HG03045 (cell line): ENCODE data around the gene SRPK3.
"Not testable (repeated sequence)": the region's sequence is repeated elsewhere in the genome, so short reads cannot be mapped to it uniquely, and the experiment has no call there.

Source experiments
- ATAC-seq: cut with Tn5 transposase; IDR thresholded peaks from one replicate; pipeline ENCODE4 v1.9.1; 2021; ENCODE audit warnings: mild to moderate bottlenecking, moderate library complexity; ENCODE audit not compliant: unreplicated experiment

The SRPK3 gene, protein sequence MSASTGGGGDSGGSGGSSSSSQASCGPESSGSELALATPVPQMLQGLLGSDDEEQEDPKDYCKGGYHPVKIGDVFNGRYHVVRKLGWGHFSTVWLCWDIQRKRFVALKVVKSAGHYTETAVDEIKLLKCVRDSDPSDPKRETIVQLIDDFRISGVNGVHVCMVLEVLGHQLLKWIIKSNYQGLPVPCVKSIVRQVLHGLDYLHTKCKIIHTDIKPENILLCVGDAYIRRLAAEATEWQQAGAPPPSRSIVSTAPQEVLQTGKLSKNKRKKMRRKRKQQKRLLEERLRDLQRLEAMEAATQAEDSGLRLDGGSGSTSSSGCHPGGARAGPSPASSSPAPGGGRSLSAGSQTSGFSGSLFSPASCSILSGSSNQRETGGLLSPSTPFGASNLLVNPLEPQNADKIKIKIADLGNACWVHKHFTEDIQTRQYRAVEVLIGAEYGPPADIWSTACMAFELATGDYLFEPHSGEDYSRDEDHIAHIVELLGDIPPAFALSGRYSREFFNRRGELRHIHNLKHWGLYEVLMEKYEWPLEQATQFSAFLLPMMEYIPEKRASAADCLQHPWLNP

GRCh38 chrX:153780678-153781427 is at the start of gene SRPK3:
Gene SRPK3, plus strand, starts transcription at chrX:153781041. Its CDS starts 46 bp downstream, at chrX:153781087.
- no peak for ATAC-seq

DNA sequence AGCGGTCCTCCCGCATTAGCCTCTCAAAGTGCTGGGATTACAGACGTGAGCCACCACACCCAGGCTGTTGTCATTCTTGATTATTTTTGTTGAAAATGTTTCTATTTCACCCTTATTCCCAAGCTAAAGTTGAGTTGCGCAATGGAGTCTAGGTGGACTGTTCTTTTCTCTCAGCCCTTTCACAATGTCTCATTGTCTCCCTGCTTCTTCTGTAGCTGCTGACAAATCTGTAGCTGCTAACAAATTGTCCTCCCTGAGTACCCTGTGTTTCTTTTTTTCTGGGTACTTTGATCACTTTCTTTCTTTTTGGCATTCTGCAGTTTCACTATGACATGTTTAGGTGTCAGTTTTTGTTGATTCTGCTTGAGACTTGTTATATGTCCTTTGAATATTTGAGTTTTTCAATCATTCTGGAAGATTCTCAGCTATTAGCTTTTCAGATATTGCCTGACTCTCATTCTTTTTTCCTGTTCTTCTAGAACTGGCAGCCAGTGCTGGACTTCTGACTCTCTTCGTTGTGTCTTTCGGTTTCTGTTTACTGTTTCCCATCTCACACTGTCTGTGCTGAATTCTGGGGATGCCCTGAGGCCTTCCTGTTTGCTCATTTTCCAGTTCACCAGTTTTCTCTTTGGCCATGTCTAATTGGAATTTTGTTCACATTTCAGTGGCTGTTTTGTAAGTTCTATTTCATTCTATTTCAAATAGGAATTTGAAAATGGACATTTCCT is 49.6 kb upstream of the SRPK3 start:
- ATAC-seq, result no peak

GRCh38 chrX:153731845-153732215 is 49.0 kb upstream of the SRPK3 start:
- no peak for ATAC-seq

DNA sequence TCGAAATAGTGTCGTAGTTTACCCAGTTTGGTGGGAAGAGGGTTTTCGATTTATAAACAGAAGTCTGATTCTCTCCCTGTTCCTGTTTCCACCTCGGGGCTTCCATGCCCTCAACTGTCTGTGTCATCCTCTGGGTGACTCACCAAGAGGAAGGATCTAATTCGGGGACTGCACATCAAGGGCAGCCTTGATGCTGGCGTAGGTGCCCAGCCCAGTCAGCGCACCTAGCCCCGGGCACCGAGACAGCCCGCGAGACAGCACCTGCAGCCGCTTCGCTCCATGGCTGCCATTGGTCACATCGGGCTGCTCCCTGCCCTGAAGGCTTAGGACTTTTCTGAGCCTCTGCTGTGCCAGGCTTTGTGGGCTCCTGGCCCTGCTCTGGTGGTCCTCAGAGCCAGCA is 48.4 kb upstream of the SRPK3 start:
- no peak for ATAC-seq

- ATAC-seq, result no peak
Observed at GRCh38 chrX:153733651-153734240, 47.1 kb upstream of the SRPK3 start.

DNA sequence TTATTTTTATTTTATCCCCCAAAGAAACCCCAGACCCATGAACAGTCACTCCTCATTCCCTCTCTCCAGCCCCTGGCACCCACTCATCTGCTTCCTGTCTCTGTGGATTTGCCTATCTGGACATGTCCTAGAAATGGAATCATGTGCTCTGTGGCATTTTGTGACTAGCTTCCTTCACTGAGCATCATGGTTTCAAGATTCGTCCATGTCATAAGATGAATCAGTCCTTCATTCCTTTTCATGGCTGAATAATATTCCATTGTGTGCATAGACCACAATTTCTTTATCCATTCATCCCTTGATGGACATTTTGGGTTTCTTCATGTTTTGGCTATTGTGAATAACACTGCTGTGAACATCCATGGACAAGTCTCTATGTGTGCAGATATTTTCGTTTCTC is 46.0 kb upstream of the SRPK3 start:
- no peak for ATAC-seq

DNA sequence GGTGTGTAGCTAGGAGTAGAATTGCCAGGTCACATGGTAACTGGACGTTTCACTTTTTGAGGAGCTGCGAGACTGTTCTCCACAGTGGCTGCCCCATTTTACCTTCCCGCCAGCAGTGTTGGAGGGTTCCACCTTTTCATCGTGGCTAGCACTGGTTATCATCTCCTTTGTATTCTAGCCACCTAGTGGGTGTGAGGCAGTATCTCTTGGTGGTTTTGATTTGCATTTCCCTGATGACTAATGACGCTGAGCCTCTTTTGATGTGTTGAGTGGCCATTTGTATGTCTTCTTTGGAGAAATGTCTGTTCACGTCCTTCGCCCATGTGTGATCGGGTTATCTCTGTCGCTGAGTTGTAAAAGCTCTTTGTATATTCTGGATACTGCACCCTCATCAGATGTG is 45.6 kb upstream of the SRPK3 start:
- no peak for ATAC-seq

GRCh38 chrX:153736071-153736820 is 44.6 kb upstream of the SRPK3 start:
- no peak for ATAC-seq

DNA sequence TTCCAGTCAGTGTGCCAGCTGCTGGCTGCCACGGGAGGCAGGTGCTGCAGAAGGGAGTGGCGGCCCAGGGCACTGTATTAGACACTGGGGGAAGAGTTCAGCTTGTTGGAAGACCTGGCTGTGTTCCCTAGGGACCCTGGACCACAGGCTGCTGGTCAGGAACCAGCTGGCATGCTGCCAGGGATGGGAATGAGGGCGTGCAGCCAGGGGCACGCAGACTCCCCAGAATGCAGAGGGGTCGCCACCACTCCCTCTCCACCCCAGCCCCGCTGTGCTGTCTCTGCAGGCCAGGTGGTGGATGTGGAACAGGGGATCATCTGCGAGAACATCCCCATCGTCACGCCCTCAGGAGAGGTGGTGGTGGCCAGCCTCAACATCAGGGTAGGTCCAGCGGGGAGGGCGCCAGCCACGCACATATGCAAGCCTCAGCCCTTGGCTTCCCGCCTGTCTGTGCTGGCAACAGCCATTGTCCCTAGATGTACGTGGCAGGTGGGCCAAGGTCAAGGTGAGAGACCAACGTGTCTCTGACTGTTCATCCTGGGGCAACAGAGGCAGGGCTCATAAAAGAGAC is 43.9 kb upstream of the SRPK3 start:
- no peak for ATAC-seq

- ATAC-seq, result no peak
Observed at GRCh38 chrX:153738056-153738605, 42.7 kb upstream of the SRPK3 start.

DNA sequence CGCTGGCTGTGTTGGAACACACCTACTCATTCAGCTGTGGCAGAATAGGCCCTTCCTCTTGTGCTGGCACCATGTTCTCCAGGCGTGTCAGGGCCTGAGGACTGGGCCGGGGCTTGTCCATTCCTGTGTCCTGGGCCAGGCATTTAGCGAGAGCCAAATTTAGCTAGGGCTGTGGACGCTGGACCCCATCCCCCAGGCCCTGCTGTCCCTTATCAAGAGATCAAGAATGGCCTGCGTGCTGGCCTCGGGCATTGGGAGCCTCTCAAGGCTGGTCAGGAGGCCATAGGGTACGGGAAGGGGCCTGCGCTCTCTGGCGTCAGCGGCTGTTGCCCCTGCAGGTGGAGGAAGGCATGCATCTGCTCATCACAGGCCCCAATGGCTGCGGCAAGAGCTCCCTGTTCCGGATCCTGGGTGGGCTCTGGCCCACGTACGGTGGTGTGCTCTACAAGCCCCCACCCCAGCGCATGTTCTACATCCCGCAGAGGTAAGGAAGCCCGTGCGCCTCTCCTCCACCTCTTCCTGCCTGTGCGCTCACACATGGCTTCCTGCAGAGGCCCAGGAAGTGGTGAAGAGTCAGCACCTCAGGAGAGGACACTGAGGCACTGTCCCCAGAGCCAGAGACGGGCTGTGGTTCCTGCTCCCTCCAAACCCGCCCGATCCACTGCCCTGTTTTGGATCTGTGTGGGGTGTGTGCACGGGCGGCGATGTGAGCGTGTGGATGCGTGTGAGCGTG is 40.9 kb upstream of the SRPK3 start:
- ATAC-seq, result no peak

DNA sequence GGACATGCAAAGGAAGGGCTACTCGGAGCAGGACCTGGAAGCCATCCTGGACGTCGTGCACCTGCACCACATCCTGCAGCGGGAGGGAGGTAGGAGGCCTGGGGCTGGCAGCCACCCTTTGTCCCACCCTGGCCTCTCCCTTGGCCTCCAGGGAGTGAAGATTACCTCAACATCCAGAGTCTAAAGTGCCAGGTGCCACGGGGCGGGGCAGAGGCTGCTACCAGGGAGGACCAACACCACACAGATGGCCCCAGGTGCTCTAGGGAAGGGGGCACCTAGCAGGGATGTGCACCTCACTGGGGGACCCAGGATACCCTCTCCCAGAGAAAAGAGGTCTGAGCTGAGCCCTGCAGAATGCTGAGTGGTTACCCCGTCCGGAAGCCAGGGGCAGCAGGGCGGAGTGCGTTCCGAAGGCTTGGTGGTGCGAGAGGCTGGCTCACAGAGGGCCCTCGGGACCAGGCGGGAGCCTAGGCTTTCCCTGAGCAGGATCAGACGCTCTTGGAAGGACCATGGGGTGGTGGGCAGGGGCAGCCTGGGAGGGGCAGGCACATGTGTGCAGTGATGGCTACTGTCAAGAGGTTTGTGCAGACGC is 40.1 kb upstream of the SRPK3 start:
- no peak for ATAC-seq

GRCh38 chrX:153741446-153741845 is 39.4 kb upstream of the SRPK3 start:
- no peak for ATAC-seq

- not testable (repeated sequence) for ATAC-seq
Observed at GRCh38 chrX:153742111-153742510, 38.7 kb upstream of the SRPK3 start.

DNA sequence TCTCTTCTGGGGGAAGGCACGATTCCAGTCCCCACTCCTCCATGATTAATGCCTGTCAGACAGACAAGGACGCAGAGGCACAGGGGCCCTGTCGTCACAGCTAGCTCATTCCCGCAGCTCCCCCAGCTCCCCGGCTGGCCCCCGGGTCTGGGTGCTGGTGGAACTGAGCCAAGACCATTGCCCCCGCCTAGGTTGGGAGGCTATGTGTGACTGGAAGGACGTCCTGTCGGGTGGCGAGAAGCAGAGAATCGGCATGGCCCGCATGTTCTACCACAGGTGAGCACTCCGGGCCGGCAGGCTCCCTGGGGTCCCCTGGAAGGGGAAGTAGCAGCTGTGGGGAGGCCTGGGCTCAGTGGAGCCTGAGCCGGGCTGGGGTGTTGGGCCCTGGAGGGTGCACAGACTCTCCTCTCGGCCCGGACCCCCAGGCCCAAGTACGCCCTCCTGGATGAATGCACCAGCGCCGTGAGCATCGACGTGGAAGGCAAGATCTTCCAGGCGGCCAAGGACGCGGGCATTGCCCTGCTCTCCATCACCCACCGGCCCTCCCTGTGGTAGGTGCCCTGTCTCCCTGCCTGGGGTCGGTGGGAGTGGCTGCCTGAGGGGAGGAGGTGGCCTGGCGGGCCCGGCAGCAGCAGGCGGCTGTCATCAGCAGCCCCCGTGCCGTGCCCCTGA is 37.9 kb upstream of the SRPK3 start:
- ATAC-seq, result not testable (repeated sequence)

- ATAC-seq, result not testable (repeated sequence)
Observed at GRCh38 chrX:153743468-153744209, 37.2 kb upstream of the SRPK3 start.
